C4-2B (cell line): ENCODE measurements around the gene NTRK2.

ENCODE experiments used
- ZFX ChIP-seq: fragments of 450-650 bp; IDR thresholded peaks from 2 replicates; pipeline ENCODE4 v1.6.1; 2017
- TF ChIP-seq, protein P1 (sequence below): fragments of 450-650 bp; conservative IDR thresholded peaks from 2 replicates; pipeline ENCODE4 v1.5.1; 2017; ENCODE audit warnings: mild to moderate bottlenecking

DNA sequence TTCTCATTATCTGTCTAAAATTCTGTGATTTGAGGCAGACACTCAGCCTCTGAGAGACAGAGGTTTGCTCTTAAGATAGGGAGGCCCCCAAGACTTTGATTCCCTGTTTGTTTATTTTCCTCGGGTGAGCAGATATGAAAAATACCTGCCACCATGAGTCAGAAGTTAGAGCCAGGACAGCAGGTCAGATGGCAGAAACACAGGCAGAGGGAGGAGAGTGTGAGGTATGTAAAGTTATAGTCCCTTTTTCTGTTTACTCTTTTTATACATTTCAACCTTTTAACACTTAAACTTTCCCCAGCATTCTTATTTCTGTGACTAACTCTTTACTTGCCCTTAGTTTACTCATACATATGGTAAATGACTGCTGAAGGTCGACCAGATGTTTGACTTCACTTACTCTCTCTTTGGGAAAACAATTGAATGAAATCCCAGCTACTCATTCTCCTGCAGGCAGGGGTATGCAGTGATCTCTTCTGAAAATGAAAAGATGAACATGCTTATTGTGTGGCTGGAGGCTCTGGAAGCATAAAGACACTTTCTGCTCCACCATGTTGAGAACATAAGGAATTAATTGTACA, 383.8 kb downstream of the NTRK2 start:
- TF ChIP-seq, protein P1, sequence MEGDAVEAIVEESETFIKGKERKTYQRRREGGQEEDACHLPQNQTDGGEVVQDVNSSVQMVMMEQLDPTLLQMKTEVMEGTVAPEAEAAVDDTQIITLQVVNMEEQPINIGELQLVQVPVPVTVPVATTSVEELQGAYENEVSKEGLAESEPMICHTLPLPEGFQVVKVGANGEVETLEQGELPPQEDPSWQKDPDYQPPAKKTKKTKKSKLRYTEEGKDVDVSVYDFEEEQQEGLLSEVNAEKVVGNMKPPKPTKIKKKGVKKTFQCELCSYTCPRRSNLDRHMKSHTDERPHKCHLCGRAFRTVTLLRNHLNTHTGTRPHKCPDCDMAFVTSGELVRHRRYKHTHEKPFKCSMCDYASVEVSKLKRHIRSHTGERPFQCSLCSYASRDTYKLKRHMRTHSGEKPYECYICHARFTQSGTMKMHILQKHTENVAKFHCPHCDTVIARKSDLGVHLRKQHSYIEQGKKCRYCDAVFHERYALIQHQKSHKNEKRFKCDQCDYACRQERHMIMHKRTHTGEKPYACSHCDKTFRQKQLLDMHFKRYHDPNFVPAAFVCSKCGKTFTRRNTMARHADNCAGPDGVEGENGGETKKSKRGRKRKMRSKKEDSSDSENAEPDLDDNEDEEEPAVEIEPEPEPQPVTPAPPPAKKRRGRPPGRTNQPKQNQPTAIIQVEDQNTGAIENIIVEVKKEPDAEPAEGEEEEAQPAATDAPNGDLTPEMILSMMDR = no peak
- TF ChIP-seq ZFX = no peak
